T-helper 2 cell treated with Interferon-gamma antibody and Interleukin-4, amounts not matched to agents 5 μg/mL and 100 μg/mL, for 36 hours (primary cell): ENCODE data around the gene S100A10.

Experiments used
- DNase-seq: peaks from one replicate; pipeline ENCODE4 v3.0.0; 2021; ENCODE audit warnings: low spot score
- H3K27ac Mint-ChIP-seq: one replicate; pipeline ENCODE4 v1.8.0; 2021; ENCODE audit warnings: mild to moderate bottlenecking, mixed read lengths
- H3K27me3 Mint-ChIP-seq: one replicate; pipeline ENCODE4 v1.8.0; 2021; ENCODE audit warnings: low read depth, mixed read lengths
- H3K36me3 Mint-ChIP-seq: one replicate; pipeline ENCODE4 v1.8.0; 2021; ENCODE audit warnings: low read depth, mixed read lengths
- H3K4me1 Mint-ChIP-seq: one replicate; pipeline ENCODE4 v1.8.0; 2021; ENCODE audit warnings: low read depth, mixed read lengths
- H3K4me3 Mint-ChIP-seq: one replicate; pipeline ENCODE4 v1.8.0; 2022; ENCODE audit warnings: mild to moderate bottlenecking, moderate library complexity, mixed read lengths
- H3K9me3 Mint-ChIP-seq: one replicate; pipeline ENCODE4 v1.8.0; 2021; ENCODE audit warnings: mixed read lengths

The S100A10 gene

GRCh38 chr1:151993734-151994496 lies at the start of gene S100A10:
S100A10 (minus strand) TSS chr1:151993859; CDS start chr1:151986230, 7,629 bp downstream.
- Mint-ChIP-seq H3K9me3 (no peaks in the 10 kb centered on the region), H3K27me3 (peaks cover 5% of the 10 kb centered on the region), H3K36me3 (peaks cover 39% of the 10 kb centered on the region), H3K4me3 (peak within 1 kb of the TSS; percentile 99), H3K4me1 (peaks cover 45% of the 10 kb centered on the region), H3K27ac (peak within 1 kb of the TSS; percentile 98)
- DNase-seq: peak; percentile 72

- Mint-ChIP-seq H3K9me3 (no peaks in the 10 kb centered on the region), H3K27ac (no peak overlapping the region), H3K36me3 (no peaks in the 10 kb centered on the region), H3K4me3 (no peak overlapping the region), H3K4me1 (peaks cover 20% of the 10 kb centered on the region), H3K27me3 (no peaks in the 10 kb centered on the region)
- DNase-seq: no peak
These were observed 48.4 kb upstream of the S100A10 start for GRCh38 chr1:152042030-152042429.

GRCh38 chr1:152039886-152040285 lies 46.2 kb upstream of the S100A10 start:
- Mint-ChIP-seq H3K27ac (no peak overlapping the region), H3K36me3 (peaks cover 15% of the 10 kb centered on the region), H3K27me3 (no peaks in the 10 kb centered on the region), H3K4me1 (peaks cover 21% of the 10 kb centered on the region), H3K4me3 (no peak overlapping the region), H3K9me3 (no peaks in the 10 kb centered on the region)
- no peak for DNase-seq

GRCh38 chr1:152039461-152039860 lies 45.8 kb upstream of the S100A10 start:
- Mint-ChIP-seq H3K4me3 (no peak overlapping the region), H3K36me3 (peaks cover 20% of the 10 kb centered on the region), H3K27ac (no peak overlapping the region), H3K27me3 (no peaks in the 10 kb centered on the region), H3K9me3 (no peaks in the 10 kb centered on the region), H3K4me1 (peaks cover 23% of the 10 kb centered on the region)
- DNase-seq: no peak

GRCh38 chr1:152038871-152039270 lies 45.2 kb upstream of the S100A10 start:
- Mint-ChIP-seq H3K27ac (no peak overlapping the region), H3K27me3 (no peaks in the 10 kb centered on the region), H3K9me3 (no peaks in the 10 kb centered on the region), H3K4me3 (no peak overlapping the region), H3K36me3 (peaks cover 26% of the 10 kb centered on the region), H3K4me1 (peaks cover 21% of the 10 kb centered on the region)
- DNase-seq: no peak

- Mint-ChIP-seq H3K4me3 (peak within 1 kb of the TSS; percentile 96), H3K27ac (peak within 1 kb of the TSS; percentile 98), H3K27me3 (no peaks in the 10 kb centered on the region), H3K9me3 (no peaks in the 10 kb centered on the region), H3K36me3 (peaks cover 49% of the 10 kb centered on the region), H3K4me1 (peaks cover 33% of the 10 kb centered on the region)
- peak; percentile 85 for DNase-seq
These were observed 42.9 kb upstream of the S100A10 start, which contains the start of gene S100A11 for GRCh38 chr1:152036267-152037216. S100A11 (minus strand) TSS chr1:152037004; CDS start chr1:152036915, 89 bp downstream.

- H3K4me3 Mint-ChIP-seq: peak overlapping the region; percentile 96
- peaks cover 34% of the 10 kb centered on the region for H3K4me1 Mint-ChIP-seq
- peaks cover 1% of the 10 kb centered on the region for H3K9me3 Mint-ChIP-seq
- peaks cover 54% of the 10 kb centered on the region for H3K36me3 Mint-ChIP-seq
- no peaks in the 10 kb centered on the region for H3K27me3 Mint-ChIP-seq
- peak overlapping the region; percentile 98 for H3K27ac Mint-ChIP-seq
- no peak for DNase-seq
These were observed 42.0 kb upstream of the S100A10 start for GRCh38 chr1:152035539-152036266.

GRCh38 chr1:152034654-152035538 lies 41.2 kb upstream of the S100A10 start:
- H3K9me3 Mint-ChIP-seq: peaks cover 4% of the 10 kb centered on the region
- no peaks in the 10 kb centered on the region for H3K27me3 Mint-ChIP-seq

GRCh38 chr1:152034324-152034653 lies 40.6 kb upstream of the S100A10 start:
- H3K36me3 Mint-ChIP-seq: peaks cover 63% of the 10 kb centered on the region
- H3K9me3 Mint-ChIP-seq: peaks cover 4% of the 10 kb centered on the region
- DNase-seq: no peak
- peak overlapping the region; percentile 96 for H3K4me3 Mint-ChIP-seq
- H3K27me3 Mint-ChIP-seq: no peaks in the 10 kb centered on the region
- H3K27ac Mint-ChIP-seq: peak overlapping the region; percentile 98
- peaks cover 40% of the 10 kb centered on the region for H3K4me1 Mint-ChIP-seq

More at GRCh38 chr1:152034654-152035538, 41.2 kb upstream of the S100A10 start:
- Mint-ChIP-seq H3K4me1 (peaks cover 38% of the 10 kb centered on the region), H3K4me3 (peak overlapping the region; percentile 96), H3K27ac (peak overlapping the region; percentile 98), H3K36me3 (peaks cover 59% of the 10 kb centered on the region)
- peak; percentile 67 for DNase-seq

GRCh38 chr1:152029929-152030211 lies 36.2 kb upstream of the S100A10 start:
- Mint-ChIP-seq H3K36me3 (peaks cover 55% of the 10 kb centered on the region), H3K4me1 (peaks cover 35% of the 10 kb centered on the region), H3K27ac (no peak overlapping the region), H3K4me3 (no peak overlapping the region), H3K9me3 (peaks cover 9% of the 10 kb centered on the region), H3K27me3 (no peaks in the 10 kb centered on the region)
- no peak for DNase-seq

- Mint-ChIP-seq H3K36me3 (peaks cover 50% of the 10 kb centered on the region), H3K4me1 (peaks cover 31% of the 10 kb centered on the region), H3K4me3 (no peak overlapping the region)
These were observed 35.7 kb upstream of the S100A10 start for GRCh38 chr1:152029144-152029928.

GRCh38 chr1:152026895-152027294 lies 33.2 kb upstream of the S100A10 start:
- Mint-ChIP-seq H3K4me3 (no peak overlapping the region), H3K27ac (no peak overlapping the region), H3K27me3 (no peaks in the 10 kb centered on the region), H3K9me3 (peaks cover 9% of the 10 kb centered on the region), H3K4me1 (peaks cover 19% of the 10 kb centered on the region), H3K36me3 (peaks cover 26% of the 10 kb centered on the region)
- no peak for DNase-seq

More at GRCh38 chr1:152029144-152029928, 35.7 kb upstream of the S100A10 start:
- DNase-seq: no peak
- peak overlapping the region; percentile 24 for H3K27ac Mint-ChIP-seq
- peaks cover 9% of the 10 kb centered on the region for H3K9me3 Mint-ChIP-seq
- H3K27me3 Mint-ChIP-seq: no peaks in the 10 kb centered on the region
